ENCODE data around the gene COL24A1.

DNA sequence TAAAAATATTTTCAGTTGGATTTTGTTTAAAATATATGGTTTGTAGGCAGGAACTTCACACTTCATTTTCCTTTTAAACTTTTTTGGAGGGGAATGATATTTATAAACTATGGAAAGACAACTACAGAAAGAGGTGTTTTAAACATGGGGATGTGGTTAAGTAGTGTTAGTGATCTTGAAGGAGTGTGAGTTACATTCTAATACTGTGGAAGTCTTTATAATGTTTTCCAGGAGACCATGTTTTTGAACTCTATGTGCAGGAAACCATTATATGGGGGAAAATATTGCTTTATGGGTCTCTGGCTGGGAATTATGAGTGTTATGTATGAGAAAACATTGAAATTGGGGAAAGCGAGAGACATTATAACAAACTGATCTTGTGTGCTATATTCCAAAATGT, 35.8 kb upstream of the COL24A1 start:
- TF ChIP-seq, protein P1, sequence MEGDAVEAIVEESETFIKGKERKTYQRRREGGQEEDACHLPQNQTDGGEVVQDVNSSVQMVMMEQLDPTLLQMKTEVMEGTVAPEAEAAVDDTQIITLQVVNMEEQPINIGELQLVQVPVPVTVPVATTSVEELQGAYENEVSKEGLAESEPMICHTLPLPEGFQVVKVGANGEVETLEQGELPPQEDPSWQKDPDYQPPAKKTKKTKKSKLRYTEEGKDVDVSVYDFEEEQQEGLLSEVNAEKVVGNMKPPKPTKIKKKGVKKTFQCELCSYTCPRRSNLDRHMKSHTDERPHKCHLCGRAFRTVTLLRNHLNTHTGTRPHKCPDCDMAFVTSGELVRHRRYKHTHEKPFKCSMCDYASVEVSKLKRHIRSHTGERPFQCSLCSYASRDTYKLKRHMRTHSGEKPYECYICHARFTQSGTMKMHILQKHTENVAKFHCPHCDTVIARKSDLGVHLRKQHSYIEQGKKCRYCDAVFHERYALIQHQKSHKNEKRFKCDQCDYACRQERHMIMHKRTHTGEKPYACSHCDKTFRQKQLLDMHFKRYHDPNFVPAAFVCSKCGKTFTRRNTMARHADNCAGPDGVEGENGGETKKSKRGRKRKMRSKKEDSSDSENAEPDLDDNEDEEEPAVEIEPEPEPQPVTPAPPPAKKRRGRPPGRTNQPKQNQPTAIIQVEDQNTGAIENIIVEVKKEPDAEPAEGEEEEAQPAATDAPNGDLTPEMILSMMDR (conservative IDR thresholded peaks at IDR 0.05; ENCODE audit: low read depth, low read length): no peak
- no peak for TF ChIP-seq EZH2 (IDR thresholded peaks at IDR 0.05; ENCODE audit: borderline replicate concordance, low read depth, low read length, poor library complexity, severe bottlenecking)

All from A673 (cell line).